EL (cell line): Measurements from ENCODE around the gene SGPP2.

Experiments used
- DNase-seq: peaks from one replicate; pipeline ENCODE4 v3.0.0-alpha.2; 2016

SGPP2 gene

DNA sequence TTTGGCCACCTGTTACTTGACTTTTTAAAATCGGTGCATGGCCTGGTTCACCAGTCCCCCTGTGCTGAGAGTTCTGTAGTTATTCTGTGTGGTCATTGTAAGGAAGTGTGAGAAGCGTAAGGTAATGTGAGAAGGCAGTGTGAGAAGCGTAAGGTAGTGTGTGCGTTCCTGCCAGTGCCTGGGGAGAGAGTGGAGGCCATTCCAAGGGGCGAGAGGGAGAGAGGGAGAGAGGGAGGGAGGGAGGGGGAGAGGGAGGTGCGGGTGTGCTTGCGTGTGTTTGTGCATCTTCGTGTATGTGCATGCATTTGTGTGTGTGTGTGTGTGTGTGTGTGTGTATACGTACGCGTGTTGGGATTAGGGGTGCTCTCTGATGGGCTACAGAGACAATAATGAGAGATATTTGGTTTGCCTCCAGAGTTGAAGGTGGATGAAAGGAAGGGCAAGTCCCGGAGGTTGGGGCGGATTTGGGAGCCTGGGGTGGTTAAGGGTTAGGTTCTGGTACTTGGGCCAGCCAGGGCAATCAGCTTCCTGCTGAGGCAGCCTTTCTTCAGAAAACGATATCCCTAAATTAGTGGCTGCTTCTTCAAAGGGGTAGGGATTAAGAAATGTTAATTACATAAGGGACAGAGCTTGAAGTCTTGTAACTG, 53.7 kb downstream of the SGPP2 start:
- no peak for DNase-seq

DNA sequence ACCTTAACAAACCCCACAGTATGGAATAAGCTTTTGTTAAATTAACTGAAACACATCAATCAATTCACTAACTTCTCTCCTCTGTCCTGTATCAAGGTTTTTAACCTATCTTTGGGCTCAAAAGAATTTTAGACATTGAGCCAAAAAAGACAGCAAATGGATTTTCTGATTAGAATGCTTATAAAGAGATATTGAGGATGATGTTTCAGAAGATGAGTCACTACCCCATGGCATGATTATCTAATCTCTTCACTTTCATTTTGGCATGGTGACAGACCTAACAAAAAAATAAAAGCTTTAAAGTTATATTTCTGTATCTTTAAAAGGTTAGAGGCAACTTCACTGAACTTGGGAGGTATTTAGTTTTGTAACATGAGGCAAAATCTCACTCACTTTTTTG, 55.5 kb downstream of the SGPP2 start:
- peak; percentile 26 for DNase-seq

DNA sequence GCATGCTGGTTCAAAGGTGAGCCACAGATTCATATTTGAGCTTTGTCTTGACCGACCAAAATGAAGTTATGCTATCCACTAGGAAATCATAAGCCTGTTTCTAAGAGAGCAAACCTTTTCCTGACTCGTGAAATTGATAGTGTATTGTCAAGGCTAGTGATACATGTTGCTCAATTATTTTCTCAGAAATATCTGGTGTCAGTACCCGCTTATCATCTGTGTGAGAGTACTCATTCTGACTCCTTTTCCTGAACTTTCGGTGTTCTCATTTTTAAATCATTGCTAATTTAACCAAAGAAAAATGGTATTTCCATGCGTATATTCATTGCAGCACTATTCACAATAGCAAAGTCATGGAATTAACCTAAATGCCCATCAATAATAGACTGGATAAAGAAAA, 56.2 kb downstream of the SGPP2 start:
- DNase-seq, result no peak

DNA sequence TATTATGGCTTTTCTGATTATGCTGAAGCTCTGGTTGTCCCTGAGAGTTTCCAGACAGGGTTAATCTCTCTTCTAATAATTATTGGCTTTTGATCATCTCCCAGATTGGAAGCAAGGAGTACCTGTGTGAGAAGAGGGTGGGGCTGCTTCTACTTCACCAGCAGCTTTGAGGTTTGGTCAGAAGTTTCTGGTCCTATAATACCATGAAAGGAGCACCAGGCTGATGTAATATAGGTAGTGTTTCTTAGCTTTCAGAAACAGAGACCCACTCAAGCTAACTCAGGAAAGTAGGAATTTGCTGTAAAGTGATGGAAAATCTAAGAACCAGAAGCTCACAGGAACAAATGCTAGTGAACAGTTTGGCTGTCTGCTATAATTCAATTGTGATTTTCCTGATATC, 57.6 kb downstream of the SGPP2 start:
- DNase-seq, result no peak

DNA sequence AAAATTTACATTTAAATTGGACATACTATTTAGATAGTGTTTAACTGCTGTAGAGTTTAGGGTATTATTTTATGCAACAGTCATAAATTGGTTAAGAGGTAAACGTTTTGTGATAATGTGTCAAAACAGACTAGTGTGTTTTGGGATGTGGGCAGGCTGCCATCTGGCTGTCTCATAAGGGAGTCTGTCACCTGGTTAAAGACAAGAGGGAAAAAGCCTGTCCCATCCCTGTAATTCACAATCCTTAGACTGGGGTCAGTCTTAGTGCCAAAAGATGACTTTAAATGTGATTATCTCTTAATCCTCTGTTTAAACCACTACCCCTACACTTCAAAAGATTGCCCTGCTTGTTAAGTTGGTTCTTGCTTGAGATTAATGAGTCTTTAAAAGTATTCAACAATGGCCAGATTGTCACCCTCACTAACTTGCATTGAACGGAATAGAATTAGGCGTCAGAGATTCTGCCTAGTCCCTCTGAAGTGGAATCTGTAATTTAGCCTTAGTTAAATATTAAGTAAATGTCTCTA, 59.2 kb downstream of the SGPP2 start:
- no peak for DNase-seq

DNA sequence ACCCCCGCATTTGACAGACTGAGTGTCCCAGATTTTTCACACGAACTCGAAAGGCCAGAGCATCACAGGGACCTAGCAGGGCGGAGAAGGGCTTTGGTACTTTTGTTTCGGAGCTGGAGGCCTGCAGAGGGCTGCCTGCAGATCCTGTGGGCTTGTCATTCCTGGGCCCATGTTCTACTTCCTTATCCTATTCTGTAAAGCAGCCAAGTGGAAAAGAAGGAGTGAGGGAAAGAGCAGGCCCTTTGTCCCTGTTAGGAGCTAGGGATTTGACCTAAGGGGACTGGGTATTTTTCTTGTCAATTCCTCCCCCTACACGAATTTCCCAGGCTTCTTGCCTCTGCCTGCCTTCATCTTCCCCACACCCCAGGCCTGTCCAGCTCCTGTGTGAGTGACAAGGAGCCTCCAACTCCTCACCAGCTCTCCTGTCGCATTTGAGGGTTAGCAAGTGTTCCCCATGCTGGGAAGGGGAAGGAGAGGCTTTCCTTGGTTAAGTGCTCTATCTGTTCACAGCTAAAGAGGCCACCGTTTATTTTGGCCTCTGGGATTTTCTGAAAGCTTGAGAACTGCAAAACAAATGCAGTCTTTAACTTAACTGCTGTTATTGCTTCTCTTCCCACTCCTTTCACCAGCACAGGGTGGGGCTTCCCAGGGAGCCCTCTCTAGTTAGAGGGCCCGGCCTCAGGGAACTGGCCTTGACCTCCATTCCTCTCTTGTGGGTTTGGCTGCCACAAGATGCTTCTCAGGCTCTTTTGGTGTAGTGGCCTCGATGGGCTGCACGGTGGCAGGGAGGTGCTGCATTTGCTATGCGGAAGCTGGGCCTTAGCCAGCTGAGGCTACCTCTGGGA, 61.2 kb downstream of the SGPP2 start:
- DNase-seq, result no peak

DNA sequence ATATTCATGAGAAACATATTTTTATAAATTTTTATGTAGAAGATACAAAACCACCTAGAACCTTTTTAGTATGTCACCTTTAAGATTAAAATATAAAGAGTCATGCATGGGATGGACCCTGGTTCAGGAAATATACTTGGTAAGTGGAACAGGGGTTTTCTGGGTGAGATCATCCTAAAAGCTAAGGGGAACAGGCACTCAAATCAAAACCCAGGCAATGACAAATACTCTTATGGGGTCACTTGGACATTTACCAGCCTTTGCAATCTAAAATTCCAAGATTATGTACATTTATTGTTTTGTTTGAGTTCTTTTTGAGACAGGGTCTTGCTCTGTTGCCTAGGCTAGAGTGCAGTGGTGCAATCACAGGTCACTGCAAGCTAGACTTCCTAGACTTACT, 65.8 kb downstream of the SGPP2 start:
- no peak for DNase-seq

DNA sequence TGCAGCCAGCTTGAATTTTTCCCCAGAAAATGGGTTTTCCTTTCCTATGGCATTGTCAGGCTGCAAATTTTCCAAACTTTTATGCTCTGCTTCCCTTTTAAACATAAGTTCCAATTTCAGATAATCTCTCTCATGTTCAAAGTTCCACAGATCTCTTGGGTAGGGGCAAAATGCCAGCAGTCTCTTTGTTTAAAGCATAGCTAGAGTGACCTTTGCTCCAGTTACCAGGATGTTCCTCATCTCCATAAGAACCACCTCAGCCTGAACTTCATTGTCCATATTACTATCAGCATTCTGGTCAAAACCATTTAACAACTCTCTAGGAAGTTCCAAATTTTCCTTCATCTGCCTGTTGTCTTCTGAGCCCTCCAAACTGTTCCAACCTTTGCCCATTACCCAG, 68.3 kb downstream of the SGPP2 start:
- no peak for DNase-seq

DNA sequence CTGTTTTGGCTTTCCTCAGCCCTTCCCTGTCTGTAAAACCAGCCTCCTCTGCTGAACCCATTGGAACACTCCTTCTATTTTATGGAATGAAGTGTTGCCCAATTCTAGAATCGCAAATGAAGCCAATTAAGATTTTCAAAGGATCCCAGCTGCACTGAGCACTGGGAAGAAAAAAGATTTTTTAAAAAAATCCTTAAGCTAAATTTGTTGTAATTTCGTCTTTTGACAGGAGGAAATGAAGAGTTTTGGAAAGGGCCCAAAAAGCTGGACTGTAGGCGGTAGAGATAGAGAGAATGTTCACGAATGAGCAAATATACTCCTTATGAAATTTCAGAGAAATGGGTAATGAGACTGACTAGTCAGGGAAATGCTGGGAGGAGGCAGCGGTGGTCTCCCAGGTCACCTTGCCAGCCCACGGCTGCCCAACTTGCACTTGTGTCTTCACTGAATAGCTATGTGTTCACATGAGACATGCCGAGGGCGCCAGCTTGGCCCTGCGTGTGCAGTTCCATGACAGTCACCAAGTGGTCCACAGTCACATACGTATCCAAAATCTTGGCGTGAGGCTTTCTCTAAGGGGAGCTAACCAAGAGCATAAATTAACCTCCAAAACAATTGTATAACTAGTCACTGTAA, 69.9 kb downstream of the SGPP2 start:
- no peak for DNase-seq

DNA sequence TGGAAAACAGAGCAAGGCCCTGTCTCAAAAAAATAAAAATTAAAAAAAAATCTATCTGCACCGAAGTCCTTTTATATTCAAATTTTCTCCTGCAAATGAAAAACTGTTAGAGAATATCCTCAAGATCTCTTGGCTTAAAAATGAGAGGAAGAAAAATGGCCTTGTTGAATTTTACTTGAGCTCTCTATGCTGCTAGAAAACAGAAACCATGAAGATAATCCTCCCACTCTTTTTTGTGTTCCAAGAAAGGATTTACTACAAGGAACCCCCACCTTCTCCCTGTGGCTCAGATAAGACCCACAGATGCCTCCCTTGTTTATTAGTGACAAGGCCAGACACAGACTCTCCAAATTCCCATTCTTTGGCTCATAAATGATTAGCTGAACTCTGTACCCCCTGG, 71.0 kb downstream of the SGPP2 start:
- DNase-seq, result no peak

DNA sequence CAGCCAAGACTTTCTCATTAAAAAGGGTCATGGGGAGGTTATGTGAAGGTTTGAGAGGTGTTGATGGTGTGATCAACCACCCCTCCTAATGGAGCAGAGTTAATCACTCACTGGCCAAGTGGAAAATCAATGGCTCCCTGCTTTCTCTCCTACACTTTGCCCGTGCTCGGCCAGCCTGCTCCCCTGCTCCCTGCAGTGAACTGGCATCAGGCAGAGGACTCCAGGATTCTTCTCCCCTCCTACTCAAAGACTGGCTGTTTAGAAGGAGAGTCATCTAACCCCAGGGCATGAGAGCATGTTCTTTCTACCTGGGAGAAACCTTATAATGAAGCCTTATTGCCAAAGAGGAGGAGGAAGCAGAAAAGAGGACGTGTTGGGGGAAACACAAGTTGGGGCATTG, 74.9 kb downstream of the SGPP2 start:
- no peak for DNase-seq

DNA sequence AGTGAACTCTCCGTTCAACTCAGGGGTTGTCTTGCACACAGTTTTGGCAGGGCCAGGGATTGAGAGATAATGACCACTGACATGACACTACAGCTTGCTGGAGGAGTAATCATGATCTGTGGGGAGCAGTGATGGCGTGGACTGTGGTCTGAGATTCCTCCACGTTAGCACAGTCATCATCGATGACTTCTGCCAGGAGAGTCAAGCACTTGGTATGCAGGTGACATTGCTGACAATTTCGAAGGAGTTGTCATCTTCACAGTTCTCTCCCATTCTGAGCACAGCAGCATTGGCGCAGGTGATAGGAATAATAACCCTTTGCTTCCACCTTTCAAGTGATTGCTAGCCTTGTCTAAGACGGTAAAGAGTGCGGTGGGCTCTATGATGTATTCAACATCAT, 79.8 kb downstream of the SGPP2 start:
- DNase-seq, result no peak

DNA sequence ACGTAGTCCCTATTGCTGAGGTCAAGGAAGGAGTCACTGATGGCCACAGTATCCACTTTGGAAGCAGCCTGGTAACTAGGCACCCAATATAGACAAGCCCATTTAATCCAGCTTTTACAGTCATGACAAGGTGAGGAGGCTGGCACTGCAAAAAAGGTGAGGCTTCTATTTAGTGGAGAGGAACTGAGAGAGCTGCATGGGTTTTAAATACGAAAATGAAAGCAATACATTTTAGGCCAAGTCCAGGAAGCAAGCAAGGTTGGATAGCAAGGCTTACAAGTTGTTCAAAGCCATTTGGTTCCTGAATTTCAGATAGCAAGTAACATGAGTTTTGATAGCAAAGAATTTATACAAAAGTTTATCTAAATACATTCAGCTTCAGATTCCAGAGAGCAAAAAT, 80.4 kb downstream of the SGPP2 start:
- no peak for DNase-seq

DNA sequence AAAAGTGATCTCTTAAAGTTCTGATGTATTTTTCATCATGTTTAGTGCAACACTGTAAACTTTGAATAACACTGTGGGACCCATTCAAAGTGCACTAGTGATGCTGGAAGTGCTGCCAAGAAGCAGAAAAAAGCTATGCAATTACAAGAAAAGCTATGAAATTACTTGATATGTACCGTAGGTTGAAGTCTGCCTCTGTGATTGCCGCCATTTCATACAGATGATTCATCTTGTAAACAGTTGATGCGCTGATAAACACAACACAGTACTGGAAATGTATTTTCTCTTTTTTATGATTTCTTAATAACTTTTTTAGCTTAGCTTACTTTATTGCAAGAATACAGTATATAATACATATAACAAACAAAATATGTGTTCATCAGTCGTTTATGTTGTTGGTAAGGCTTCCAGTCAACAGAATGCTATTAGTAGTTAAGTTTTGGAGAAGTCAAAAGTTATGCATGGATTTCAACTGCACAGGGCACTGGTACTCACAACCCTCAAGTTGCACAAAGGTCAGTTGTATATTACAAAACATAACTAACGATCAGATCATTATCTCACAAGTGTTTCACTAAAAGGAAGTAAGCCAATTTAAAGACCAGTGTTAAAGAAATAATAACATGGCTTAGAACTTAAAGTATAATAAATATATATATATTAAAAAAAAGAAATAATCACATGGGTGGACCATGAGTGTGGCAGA, 82.0 kb downstream of the SGPP2 start:
- DNase-seq, result no peak

DNA sequence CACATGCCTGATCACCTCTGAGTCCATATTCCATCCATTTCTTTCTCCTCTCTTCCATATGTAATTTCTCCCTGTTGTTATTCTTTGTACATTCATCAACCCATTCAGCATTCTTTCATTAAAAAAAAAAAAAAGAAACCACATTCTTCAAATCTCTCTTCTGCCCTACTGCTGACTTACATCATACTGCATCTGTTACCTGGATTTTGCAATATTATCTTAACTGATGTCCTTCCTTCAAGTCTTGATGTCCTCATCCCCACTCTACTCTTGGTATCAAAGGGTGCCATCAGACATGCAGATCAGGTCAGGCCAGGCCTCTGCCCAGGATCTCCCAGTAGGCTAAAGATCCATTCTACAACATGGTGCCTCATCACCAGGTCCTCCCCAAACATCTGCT, 90.6 kb downstream of the SGPP2 start:
- DNase-seq, result no peak

DNA sequence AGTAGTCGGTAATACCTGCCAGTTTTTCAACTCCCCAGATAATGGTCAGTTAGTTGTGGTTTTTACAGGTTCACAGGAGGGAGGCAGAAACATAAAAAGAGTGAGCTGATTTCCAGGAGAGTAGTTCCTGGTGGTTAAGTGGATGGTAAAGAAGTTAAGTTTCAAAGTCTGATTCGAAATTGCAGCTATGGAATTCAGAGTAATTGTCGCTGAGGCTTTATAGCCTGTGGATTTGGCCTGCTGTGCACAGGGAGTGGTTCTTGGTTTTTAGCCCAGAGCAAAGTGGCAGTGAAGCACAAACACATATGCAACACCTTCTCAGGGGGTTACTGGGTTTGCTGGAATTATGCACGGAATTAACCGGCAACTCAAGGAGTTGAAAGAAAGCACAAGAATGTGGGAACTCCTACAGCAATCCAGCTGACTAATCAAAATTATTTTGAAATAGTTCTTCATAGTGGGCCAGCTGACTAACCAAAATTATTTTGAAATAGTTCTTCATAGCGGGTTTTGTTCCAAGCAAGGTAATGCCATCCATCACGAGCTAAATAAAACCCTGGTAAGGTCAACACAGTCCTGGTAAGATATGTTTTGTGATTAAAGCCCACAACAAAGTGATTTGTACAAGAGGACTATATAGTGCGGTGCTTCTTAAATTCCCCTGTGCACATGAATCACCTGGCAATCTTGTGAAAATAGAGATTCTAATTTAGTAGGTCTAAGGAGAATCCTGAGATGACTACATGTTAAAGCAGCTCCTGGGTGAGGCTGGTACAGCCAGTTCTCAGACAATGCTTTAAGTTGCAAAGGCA, 94.4 kb downstream of the SGPP2 start:
- DNase-seq, result peak; percentile 15

DNA sequence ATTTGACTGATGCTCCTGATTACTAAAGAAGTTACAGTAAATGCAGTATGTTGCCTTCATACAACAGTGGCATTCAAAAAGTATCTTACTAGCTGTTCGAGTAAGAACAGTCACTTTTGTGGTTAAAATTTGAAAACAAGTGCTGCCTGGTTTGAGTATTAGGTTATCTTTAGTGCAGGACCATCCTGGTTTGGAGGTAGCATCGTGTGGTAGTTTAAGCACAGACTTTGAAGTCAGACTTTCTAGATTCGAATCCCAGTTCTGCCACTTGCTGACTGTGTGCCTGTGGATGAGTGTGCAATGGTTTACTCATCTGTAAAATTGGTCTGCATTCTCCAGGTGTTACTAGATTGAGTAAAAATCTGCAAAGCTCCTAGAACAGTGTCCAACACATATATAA, 96.8 kb downstream of the SGPP2 start:
- no peak for DNase-seq

DNA sequence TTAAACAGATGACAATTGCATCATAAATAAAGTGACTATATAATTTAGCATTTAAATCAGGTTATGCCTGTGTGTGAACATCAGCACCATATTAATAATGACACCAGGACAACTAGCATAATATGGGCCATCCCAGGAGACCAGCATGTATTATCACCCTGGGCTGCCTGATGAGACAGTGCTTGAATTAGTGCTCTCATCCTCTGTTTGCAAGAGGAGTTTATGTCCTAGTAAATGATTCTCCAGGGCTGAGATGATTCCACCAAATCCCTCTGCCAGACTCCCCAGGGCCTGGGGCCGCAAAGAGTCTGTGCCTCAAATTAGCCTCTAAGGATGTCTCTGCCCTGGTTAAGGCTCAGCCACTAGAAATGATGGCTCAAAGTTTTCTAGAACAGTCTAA, 97.7 kb downstream of the SGPP2 start:
- DNase-seq, result no peak

DNA sequence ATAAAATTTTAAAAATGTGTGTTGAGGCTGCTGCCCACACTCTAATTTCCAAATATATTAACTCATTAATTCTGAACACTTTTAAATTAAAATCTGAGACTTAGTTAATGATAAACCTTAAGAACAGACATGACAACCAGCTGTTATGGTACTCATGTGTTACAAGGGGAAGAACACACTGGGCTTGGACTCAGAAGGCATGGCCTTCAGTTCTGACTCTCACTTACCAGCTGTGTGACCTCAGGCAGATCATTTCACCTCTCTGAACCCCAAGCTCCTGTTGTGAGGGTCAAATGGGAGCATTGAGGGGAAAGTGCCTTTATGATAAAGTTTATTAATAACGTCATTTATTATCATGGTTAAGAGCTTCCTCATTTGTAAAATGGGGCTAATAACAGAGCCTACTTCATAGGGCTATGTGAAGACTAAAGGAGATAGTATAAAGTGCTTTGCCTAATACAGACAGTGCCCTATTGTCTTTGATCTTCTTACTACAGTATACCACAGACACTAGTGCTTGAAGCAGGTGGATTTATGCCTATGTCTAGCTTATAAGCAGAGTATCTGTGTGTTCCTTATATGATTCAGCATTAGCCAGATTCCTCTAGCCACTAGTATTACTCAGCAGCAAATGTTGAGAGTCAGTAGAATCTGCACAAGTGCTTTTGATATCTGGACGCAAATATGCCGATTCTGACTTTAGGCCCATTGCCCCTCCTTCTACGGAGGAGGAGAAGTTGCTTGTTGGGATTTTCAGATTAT, 99.6 kb downstream of the SGPP2 start:
- no peak for DNase-seq

DNA sequence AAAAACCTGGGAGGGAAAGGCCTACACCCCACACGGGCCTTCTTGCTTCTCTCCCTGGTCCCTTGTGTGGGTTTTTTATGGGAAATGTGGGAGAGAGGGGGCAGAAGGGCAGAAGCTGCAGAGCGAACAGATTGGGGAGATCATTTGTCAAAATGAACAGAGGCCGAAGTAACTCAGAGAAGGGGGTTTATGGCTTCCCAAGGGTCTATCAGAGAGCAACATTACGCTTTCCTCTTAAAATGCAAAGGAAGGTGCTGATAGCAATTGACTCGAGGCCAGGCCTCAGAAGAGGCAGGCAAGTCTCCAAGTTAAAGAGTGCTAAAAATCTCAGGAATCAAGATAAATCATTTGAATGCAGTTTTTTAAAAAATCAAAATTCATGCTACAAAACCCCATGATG, 101.5 kb downstream of the SGPP2 start:
- DNase-seq, result no peak

DNA sequence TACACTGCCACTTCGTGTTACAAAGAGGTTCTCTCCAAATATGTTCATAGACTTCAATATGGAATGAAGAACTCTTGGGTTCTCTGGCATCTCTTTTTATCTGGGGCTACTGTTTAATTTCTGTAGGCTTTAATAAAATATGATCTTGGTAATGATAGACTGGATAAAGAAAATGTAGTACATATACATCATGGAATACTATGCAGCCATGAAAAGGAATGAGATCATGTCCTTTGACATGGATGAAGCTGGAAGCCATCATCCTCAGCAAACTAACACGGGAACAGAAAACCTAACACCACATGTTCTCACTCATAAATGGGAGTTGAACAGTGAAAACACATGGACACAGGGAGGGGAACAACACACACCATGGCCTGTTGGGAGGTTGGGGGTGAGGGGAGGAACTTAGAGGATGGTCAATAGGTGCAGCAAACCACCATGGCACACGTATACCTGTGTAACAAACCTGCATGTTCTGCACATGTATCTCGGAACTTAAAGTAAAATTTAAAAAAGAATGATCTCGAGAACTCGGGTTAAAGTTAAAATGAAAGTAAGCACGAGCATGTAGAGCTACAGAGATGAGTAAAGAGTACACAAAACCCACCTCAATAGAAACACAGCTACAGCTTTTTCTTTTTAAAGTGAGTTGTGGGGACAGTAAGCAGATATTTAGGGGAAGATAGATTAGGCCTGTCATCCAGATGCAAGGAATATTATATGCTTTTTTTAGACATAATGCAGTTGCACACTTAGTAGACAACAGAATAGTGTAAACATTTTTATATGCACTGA, 102.3 kb downstream of the SGPP2 start:
- DNase-seq, result no peak
